ENCODE measurements around the gene EXOC3L1. TPM values are rescaled to one million over a fixed set of nuclear protein-coding genes. Genes with fewer than 3 reads are reported as not detected.

Gene EXOC3L1
- polyA plus RNA-seq, 6 donors from 2014 or later, result 0.12 to 0.19 (median 0.15) TPM; not detected in 3

- peak within 1 kb of the TSS in 6 of 8 donors; percentile 22 to 71 (median 47) for H3K4me3 Mint-ChIP-seq
- DNase-seq (no peak), ATAC-seq (ENCODE audit: low read depth in 2 of 2) (peak; percentile 52 to 71)
- peaks cover 6 to 21% of the 10 kb centered on the region in 2 donors for H3K36me3 Mint-ChIP-seq
- H3K4me1 Mint-ChIP-seq, result peaks cover 24 to 32% (median 25%) of the 10 kb centered on the region in 3 donors
- no peaks in the 10 kb centered on the region for H3K9me3 Mint-ChIP-seq
- H3K27me3 Mint-ChIP-seq, result no peaks in the 10 kb centered on the region
- peak within 1 kb of the TSS in 3 of 6 donors; percentile 38 to 84 (median 82) for H3K27ac Mint-ChIP-seq
Observed at GRCh38 chr16:67199011-67199807, 9.3 kb upstream of the EXOC3L1 start, which contains the start of gene ELMO3. ELMO3 (plus strand) TSS chr16:67199131; CDS start chr16:67199327, 196 bp downstream.

GRCh38 chr16:67198238-67198734 lies 8.3 kb upstream of the EXOC3L1 start:
- ATAC-seq (ENCODE audit: low read depth in 2 of 2) (peak; percentile 44 to 65), DNase-seq (peak; percentile 20)
- no peaks in the 10 kb centered on the region for H3K27me3 Mint-ChIP-seq
- H3K4me3 Mint-ChIP-seq, result peak overlapping the region in 3 of 8 donors; percentile 22 to 43 (median 29)
- H3K9me3 Mint-ChIP-seq, result no peaks in the 10 kb centered on the region
- H3K27ac Mint-ChIP-seq, result peak overlapping the region in 3 of 6 donors; percentile 38 to 84 (median 82)
- H3K36me3 Mint-ChIP-seq, result peaks cover 6 to 21% of the 10 kb centered on the region in 2 donors
- peaks cover 32 to 41% (median 34%) of the 10 kb centered on the region in 3 donors for H3K4me1 Mint-ChIP-seq

- H3K4me3 Mint-ChIP-seq, result peak overlapping the region in 2 of 8 donors; percentile 43 to 51
Observed at GRCh38 chr16:67197704-67198103, 7.8 kb upstream of the EXOC3L1 start.

GRCh38 chr16:67196881-67197280 lies 6.9 kb upstream of the EXOC3L1 start:
- no peak for DNase-seq
- no peak for ATAC-seq (ENCODE audit: low read depth in 2 of 2)
- Mint-ChIP-seq H3K36me3 (peaks cover 6 to 21% of the 10 kb centered on the region in 2 donors), H3K27ac (peak overlapping the region in 1 of 6 donors; percentile 78), H3K27me3 (peaks cover 0 to 2% (median 0%) of the 10 kb centered on the region in 3 donors), H3K4me1 (peaks cover 33 to 52% (median 44%) of the 10 kb centered on the region in 3 donors), H3K9me3 (no peaks in the 10 kb centered on the region), H3K4me3 (peak overlapping the region in 1 of 8 donors; percentile 94)

More at GRCh38 chr16:67197704-67198103, 7.8 kb upstream of the EXOC3L1 start:
- no peak for DNase-seq
- peaks cover 6 to 21% of the 10 kb centered on the region in 2 donors for H3K36me3 Mint-ChIP-seq
- peak overlapping the region in 2 of 6 donors; percentile 24 to 44 for H3K27ac Mint-ChIP-seq
- H3K4me1 Mint-ChIP-seq, result peaks cover 32 to 47% (median 40%) of the 10 kb centered on the region in 3 donors
- no peaks in the 10 kb centered on the region for H3K27me3 Mint-ChIP-seq
- no peak for ATAC-seq (ENCODE audit: low read depth in 2 of 2)
- no peaks in the 10 kb centered on the region for H3K9me3 Mint-ChIP-seq

GRCh38 chr16:67195676-67196075 lies 5.7 kb upstream of the EXOC3L1 start:
- Mint-ChIP-seq H3K4me1 (peaks cover 40 to 59% (median 53%) of the 10 kb centered on the region in 3 donors), H3K36me3 (peaks cover 6 to 21% of the 10 kb centered on the region in 2 donors), H3K27me3 (peaks cover 0 to 4% (median 0%) of the 10 kb centered on the region in 3 donors), H3K27ac (peak overlapping the region in 2 of 6 donors; percentile 38 to 54), H3K4me3 (peak overlapping the region in 3 of 8 donors; percentile 15 to 94 (median 33)), H3K9me3 (no peaks in the 10 kb centered on the region)
- no peak for DNase-seq
- ATAC-seq (ENCODE audit: low read depth in 2 of 2), result no peak

GRCh38 chr16:67194260-67194659 lies 4.3 kb upstream of the EXOC3L1 start:
- Mint-ChIP-seq H3K9me3 (no peaks in the 10 kb centered on the region), H3K36me3 (peaks cover 6 to 15% of the 10 kb centered on the region in 2 donors), H3K4me1 (peaks cover 34 to 54% (median 53%) of the 10 kb centered on the region in 3 donors), H3K27ac (peak overlapping the region in 1 of 6 donors; percentile 45), H3K27me3 (peaks cover 0 to 4% (median 0%) of the 10 kb centered on the region in 3 donors), H3K4me3 (peak overlapping the region in 5 of 8 donors; percentile 77 to 94 (median 89))
- DNase-seq (no peak), ATAC-seq (ENCODE audit: low read depth in 2 of 2) (no peak)

- Mint-ChIP-seq H3K9me3 (no peaks in the 10 kb centered on the region), H3K27ac (peak overlapping the region in 3 of 6 donors; percentile 82 to 88 (median 84)), H3K36me3 (peaks cover 6 to 15% of the 10 kb centered on the region in 2 donors), H3K4me1 (peaks cover 33 to 54% (median 52%) of the 10 kb centered on the region in 3 donors), H3K27me3 (peaks cover 0 to 4% (median 0%) of the 10 kb centered on the region in 3 donors), H3K4me3 (peak overlapping the region; percentile 77 to 94 (median 90))
- DNase-seq, result no peak
- no peak for ATAC-seq (ENCODE audit: low read depth in 2 of 2)
Observed at GRCh38 chr16:67193536-67193935, 3.6 kb upstream of the EXOC3L1 start.

- Mint-ChIP-seq H3K27me3 (peaks cover 0 to 4% (median 0%) of the 10 kb centered on the region in 3 donors), H3K27ac (peak overlapping the region in 4 of 6 donors; percentile 51 to 88 (median 83)), H3K4me1 (peaks cover 28 to 48% (median 47%) of the 10 kb centered on the region in 3 donors), H3K36me3 (peaks cover 6 to 15% of the 10 kb centered on the region in 2 donors), H3K4me3 (peak overlapping the region; percentile 80 to 95 (median 92)), H3K9me3 (no peaks in the 10 kb centered on the region)
- ATAC-seq (ENCODE audit: low read depth in 2 of 2) (no peak), DNase-seq (no peak)
Observed at GRCh38 chr16:67192781-67193361, 2.9 kb upstream of the EXOC3L1 start.

- Mint-ChIP-seq H3K4me1 (peaks cover 28 to 45% (median 45%) of the 10 kb centered on the region in 3 donors), H3K27me3 (peaks cover 0 to 4% (median 0%) of the 10 kb centered on the region in 3 donors), H3K27ac (peak within 1 kb of the TSS; percentile 56 to 97 (median 88)), H3K36me3 (peaks cover 6 to 15% of the 10 kb centered on the region in 2 donors), H3K4me3 (peak within 1 kb of the TSS; percentile 80 to 95 (median 92)), H3K9me3 (no peaks in the 10 kb centered on the region)
- DNase-seq (peak; percentile 88), ATAC-seq (ENCODE audit: low read depth in 2 of 2) (peak; percentile 100)
Observed at GRCh38 chr16:67191995-67192681, 2.2 kb upstream of the EXOC3L1 start, which contains the start of gene E2F4. E2F4 (plus strand) TSS chr16:67192155; CDS start chr16:67192228, 73 bp downstream.

- Mint-ChIP-seq H3K9me3 (no peaks in the 10 kb centered on the region), H3K36me3 (peaks cover 2 to 8% of the 10 kb centered on the region in 2 donors), H3K4me1 (peaks cover 23 to 39% (median 39%) of the 10 kb centered on the region in 3 donors), H3K27me3 (peaks cover 0 to 4% (median 0%) of the 10 kb centered on the region in 3 donors), H3K4me3 (peak overlapping the region; percentile 80 to 95 (median 92)), H3K27ac (peak overlapping the region; percentile 56 to 97 (median 86))
- DNase-seq (no peak), ATAC-seq (ENCODE audit: low read depth in 2 of 2) (peak in 1 of 2 donors; percentile 1)
Observed at GRCh38 chr16:67191411-67191994, 1.6 kb upstream of the EXOC3L1 start.

GRCh38 chr16:67190448-67191399 lies 788 bp upstream of the EXOC3L1 start:
- peak overlapping the region in 1 of 6 donors; percentile 84 for H3K27ac Mint-ChIP-seq
- H3K4me3 Mint-ChIP-seq, result peak overlapping the region in 4 of 8 donors; percentile 15 to 94 (median 86)
- H3K9me3 Mint-ChIP-seq, result no peaks in the 10 kb centered on the region
- H3K27me3 Mint-ChIP-seq, result peaks cover 0 to 4% (median under 1%) of the 10 kb centered on the region in 3 donors
- peaks cover 0 to under 1% of the 10 kb centered on the region in 2 donors for H3K36me3 Mint-ChIP-seq
- DNase-seq (no peak), ATAC-seq (ENCODE audit: low read depth in 2 of 2) (no peak)
- H3K4me1 Mint-ChIP-seq, result peaks cover 17 to 35% (median 32%) of the 10 kb centered on the region in 3 donors

All from naive B cell (primary cell).